Lower leg skin (tissue), 4 donors: ENCODE measurements around the gene CACNA1B. TPM values are rescaled to one million over a fixed set of nuclear protein-coding genes. Genes with fewer than 3 reads are reported as not detected.

Source experiments
- DNase-seq, 2 donors: peaks; one replicate each; pipeline ENCODE4 v3.0.0-alpha.2; 2019; ENCODE audit warnings: low spot score in 2 of 2
- H3K4me3 ChIP-seq: fragments of 200-600 bp; sonication (generic); 2 replicates; pipeline ENCODE4 v1.5.1; 2017; ENCODE audit warnings: mild to moderate bottlenecking, low read depth; ENCODE audit not compliant: poor library complexity, severe bottlenecking
- POLR2A ChIP-seq, 2 donors: fragments of 450-650 bp; IDR thresholded peaks; one replicate each; pipeline ENCODE4 v1.6.1; 2016 to 2017; ENCODE audit warnings: antibody characterized with exemption in 2 of 2, mild to moderate bottlenecking in 1 of 2, moderate library complexity in 1 of 2
- WGBS, 2 donors: methylation state at CpG; one replicate each; pipeline ENCODE4 v1.1.5; 2018; 5-methylcytosine and 5-hydroxymethylcytosine counted together
- intact Hi-C: fragments of 100-400 bp; cut with DNase I; formaldehyde crosslinking; loops from one replicate; pipeline ENCODE4 v1.15.0; 2023; ENCODE audit warnings: low total_unique reads
- total RNA-seq, 4 donors: library from RNA; depleted of rRNA; stranded (reverse); fragments of >200 nt; gene quantifications; one replicate each; pipeline ENCODE4 v1.1.0, GENCODE V29; 2016
- TF ChIP-seq, protein P1 (sequence below), 3 donors: fragments of 450-650 bp; IDR thresholded peaks; one replicate each; pipeline ENCODE4 v1.5.1; 2016; ENCODE audit warnings: antibody characterized with exemption in 3 of 3, mild to moderate bottlenecking in 3 of 3, moderate library complexity in 2 of 3

Gene CACNA1B
- total RNA-seq, 4 donors from 2014 or later: not detected

DNA sequence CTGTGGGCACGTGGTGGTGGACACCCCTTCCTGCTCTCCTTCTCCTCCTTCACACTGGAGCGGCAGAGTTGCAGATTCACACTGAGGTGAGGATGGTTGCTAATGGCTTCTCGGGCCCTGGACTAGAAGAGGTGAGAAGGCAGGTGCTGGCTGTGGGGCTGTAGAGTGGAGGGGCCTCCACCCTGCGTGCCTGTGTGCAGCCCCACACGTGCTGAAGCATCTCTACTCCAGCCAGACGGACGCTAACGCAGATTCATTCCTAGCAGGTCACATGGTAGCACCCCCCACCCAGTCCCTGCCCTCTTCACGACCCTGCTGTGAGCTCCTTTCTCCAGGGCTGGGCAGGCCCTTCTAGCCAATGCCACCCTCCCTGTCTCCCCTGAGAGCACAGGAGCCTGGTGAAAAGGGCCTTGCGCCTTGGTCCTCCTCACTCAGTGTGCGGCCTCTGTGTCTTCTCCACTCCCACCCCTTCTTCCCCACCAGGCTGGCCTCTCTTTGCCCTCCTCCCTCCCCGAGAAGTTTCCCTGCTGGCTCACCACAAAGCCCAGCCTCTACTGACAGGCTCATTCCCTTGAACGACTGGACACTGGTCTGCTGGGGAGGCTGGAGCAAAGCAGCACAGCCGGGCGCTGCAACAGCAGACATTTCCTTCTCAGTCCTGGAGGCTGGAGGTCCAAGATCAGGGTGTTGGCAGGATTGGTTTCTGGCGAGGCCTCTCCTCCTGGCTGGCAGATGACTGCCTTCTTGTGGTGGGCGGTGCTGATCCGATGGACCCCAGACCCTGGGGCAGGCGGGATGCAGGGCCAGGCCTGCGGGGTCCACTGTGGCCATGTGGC lies 14.2 kb downstream of the CACNA1B start:
- WGBS, 2 donors: 69 to 76% methylated on average over 20 of the region's 20 CpGs

DNA sequence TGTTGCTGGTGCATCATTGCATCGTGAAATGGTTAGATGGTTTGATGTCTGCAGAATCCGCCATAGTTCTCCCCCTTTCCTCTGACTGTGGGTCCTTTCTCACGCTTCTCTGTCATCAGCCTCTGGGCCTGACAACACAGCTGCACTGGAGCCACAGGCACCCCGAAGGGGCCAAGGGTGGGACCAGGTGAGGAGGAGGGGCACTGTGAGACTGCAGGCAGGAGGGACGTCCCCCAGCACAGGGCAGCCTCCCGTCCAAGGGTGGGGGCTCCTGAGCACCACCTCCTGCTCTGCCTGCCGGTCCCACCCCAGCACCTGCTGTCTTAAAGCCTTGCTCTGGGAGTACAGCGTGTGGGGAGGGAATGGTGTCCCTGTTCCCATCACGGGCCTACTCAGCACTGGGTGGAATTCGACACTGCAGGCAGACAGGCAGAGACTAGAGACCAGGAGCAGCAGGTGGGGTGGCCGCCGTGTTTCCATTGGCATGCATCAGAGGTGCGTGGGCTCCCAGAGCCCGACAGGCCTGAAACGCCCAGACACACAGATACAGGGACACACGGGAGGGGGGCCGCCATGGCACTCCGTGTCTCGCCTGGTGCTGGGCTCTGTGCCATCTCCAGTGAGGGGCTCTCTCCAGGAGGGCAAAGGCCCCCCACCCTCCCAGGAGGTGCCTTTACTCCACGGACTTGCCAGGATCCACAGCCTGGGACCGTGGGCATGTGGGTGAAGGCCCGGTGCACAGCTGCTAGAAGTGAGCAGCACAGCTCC lies 15.0 kb downstream of the CACNA1B start:
- WGBS, 2 donors: 64 to 74% methylated on average over 11 to 22 of the region's 22 CpGs

More for the DNA sequence above, 14.2 kb downstream of the CACNA1B start:
- H3K4me3 ChIP-seq: no peak overlapping the region
- no peak for TF ChIP-seq POLR2A (IDR thresholded peaks at IDR 0.05)
- TF ChIP-seq, protein P1, sequence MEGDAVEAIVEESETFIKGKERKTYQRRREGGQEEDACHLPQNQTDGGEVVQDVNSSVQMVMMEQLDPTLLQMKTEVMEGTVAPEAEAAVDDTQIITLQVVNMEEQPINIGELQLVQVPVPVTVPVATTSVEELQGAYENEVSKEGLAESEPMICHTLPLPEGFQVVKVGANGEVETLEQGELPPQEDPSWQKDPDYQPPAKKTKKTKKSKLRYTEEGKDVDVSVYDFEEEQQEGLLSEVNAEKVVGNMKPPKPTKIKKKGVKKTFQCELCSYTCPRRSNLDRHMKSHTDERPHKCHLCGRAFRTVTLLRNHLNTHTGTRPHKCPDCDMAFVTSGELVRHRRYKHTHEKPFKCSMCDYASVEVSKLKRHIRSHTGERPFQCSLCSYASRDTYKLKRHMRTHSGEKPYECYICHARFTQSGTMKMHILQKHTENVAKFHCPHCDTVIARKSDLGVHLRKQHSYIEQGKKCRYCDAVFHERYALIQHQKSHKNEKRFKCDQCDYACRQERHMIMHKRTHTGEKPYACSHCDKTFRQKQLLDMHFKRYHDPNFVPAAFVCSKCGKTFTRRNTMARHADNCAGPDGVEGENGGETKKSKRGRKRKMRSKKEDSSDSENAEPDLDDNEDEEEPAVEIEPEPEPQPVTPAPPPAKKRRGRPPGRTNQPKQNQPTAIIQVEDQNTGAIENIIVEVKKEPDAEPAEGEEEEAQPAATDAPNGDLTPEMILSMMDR (IDR thresholded peaks at IDR 0.05): no peak
- DNase-seq: peak in 1 of 2 donors; percentile 36
- intact Hi-C loops: no loop called here

DNA sequence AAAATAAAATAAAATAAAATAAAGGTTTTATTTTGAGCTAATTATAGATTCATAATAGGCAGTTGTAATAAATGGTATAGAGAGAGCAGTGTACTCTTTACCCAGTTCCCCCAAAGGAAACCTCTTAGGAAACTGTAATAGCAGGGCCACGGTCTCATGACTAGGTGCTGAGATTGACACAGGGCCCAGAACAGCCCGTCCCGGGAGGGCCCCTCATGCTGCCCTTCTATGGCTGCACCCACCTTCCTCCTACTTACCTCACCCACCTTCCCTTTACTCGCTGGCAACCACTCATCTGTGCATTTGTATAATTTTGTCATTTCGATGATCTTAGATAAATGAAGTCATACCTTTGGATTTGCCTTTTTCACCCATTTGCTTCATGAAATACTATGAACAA lies 16.1 kb downstream of the CACNA1B start:
- H3K4me3 ChIP-seq: no peak overlapping the region
- WGBS, 2 donors: 74 to 80% methylated on average over 5 of the region's 5 CpGs
- DNase-seq: no peak
- TF ChIP-seq POLR2A (IDR thresholded peaks at IDR 0.05): no peak
- TF ChIP-seq, protein P1 (IDR thresholded peaks at IDR 0.05): no peak
- intact Hi-C loops: no loop called here

More for the DNA sequence above, 15.0 kb downstream of the CACNA1B start:
- intact Hi-C loops: no loop called here
- DNase-seq: peak in 1 of 2 donors; percentile 70
- H3K4me3 ChIP-seq: no peak overlapping the region
- TF ChIP-seq POLR2A (IDR thresholded peaks at IDR 0.05): no peak

DNA sequence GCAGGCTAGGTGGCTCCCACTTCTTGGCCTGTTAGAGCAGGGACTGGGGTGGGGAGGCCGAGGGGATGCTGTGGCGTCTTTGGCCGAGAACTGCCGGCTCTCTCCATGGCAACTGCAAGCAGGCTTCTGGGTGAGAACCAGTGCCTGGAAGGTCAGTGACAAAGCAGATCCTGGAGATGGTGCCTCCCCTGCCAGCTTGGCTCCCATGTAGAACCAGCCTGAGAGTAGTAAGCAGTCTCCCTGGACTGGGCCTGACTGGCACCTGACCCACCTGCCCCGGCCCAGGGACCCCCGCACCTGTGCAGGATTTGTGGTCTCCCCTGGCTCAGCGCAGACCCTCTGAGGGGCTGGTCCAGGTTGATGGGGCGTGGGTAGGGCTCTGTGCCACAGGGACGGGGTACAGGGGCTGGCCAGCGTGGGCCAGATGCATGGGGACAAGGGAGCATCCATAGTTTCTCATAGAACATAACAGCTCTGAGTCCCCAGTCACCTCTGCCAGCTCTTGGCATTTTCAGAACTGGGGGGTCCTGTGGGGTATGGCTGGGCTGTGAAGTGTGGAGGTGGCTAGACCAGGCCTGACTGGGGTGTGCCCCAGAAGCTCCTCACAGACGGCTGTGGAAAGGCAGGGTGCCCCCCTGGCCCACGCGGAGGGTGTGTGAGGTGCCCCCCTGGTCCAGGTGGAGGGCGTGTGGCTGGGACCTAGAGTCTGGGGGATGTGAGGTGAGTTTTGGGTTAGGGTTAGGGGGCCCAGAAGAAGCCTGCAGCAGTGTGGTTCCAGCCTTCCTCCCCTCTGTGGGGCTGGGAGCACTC lies 22.2 kb downstream of the CACNA1B start:
- intact Hi-C loops: no loop called here
- TF ChIP-seq, protein P1 (IDR thresholded peaks at IDR 0.05): no peak
- no peak for TF ChIP-seq POLR2A (IDR thresholded peaks at IDR 0.05)
- 87 to 88% methylated on average over 13 to 14 of the region's 14 CpGs for WGBS, 2 donors
- no peak overlapping the region for H3K4me3 ChIP-seq
- peak in 1 of 2 donors; percentile 78 for DNase-seq

DNA sequence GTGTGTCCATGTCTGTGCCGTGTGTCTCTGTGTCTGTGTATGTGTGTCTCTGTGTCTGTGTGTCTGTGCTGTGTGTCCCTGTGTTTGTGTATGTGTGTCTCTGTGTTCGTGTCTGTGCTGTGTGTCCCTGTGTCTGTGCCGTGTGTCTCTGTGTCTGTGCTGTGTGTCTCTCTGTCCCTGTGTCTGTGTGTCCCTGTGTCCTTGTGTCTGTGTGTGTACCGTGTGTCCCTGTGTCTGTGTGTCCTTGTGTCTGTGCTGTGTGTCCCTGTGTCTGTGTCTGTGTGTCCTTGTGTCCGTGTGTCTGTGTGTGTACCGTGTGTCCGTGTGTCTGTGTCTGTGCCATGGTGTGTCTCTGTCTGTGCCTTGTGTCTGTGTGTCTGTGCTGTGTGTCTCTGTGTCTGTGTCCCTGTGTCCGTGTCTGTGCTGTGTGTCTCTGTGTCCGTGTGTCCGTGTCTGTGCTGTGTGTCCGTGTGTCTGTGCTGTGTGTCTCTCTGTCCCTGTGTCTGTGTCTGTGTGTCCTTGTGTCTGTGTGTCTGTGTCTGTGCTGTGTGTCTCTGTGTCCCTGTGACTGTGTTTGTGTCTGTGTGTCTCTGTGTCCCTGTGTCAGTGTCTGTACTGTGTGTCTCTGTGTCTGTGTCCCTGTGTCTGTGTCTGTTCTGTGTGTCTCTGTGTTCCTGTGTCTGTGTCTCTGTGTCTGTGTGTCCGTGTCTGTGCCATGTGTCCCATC lies 23.2 kb downstream of the CACNA1B start:
- H3K4me3 ChIP-seq: no peak overlapping the region
- intact Hi-C loops: no loop called here
- peak in 1 of 2 donors; percentile 17 for DNase-seq
- TF ChIP-seq, protein P1 (IDR thresholded peaks at IDR 0.05): no peak
- no peak for TF ChIP-seq POLR2A (IDR thresholded peaks at IDR 0.05)
- 89 to 90% methylated on average over 12 of the region's 12 CpGs for WGBS, 2 donors
